ENCODE data around the gene KBTBD8.

KBTBD8 gene

GRCh38 chr3:66971891-66972551 is 26.1 kb upstream of the KBTBD8 start:
- Histone ChIP-seq H3K27me3 (no peaks in the 10 kb centered on the region), H3K36me3 (no peaks in the 10 kb centered on the region), H3K9me3 (no peaks in the 10 kb centered on the region), H3K4me3 (no peak overlapping the region), H4K20me1 (no peaks in the 10 kb centered on the region), H3K4me1 (peaks cover 15% of the 10 kb centered on the region), H3K4me2 (peak overlapping the region; percentile 39), H3K27ac (no peak overlapping the region), H3K9ac (no peak overlapping the region)
- no peak for TF ChIP-seq Cebpa-rat (IDR thresholded peaks at IDR 0.05)

GRCh38 chr3:66980791-66981190 is 17.3 kb upstream of the KBTBD8 start:
- H3K4me2 ChIP-seq, result no peak overlapping the region
- H4K20me1 ChIP-seq, result no peaks in the 10 kb centered on the region
- no peak for TF ChIP-seq Cebpa-rat (IDR thresholded peaks at IDR 0.05)
- no peaks in the 10 kb centered on the region for H3K27me3 ChIP-seq
- H3K4me3 ChIP-seq, result no peak overlapping the region
- no peak overlapping the region for H3K9ac ChIP-seq
- no peaks in the 10 kb centered on the region for H3K9me3 ChIP-seq
- H3K27ac ChIP-seq, result no peak overlapping the region
- H3K36me3 ChIP-seq, result no peaks in the 10 kb centered on the region
- no peaks in the 10 kb centered on the region for H3K4me1 ChIP-seq

- no peak overlapping the region for H3K27ac ChIP-seq
- no peak overlapping the region for H3K4me3 ChIP-seq
- no peak overlapping the region for H3K4me2 ChIP-seq
- no peak overlapping the region for H3K9ac ChIP-seq
- no peaks in the 10 kb centered on the region for H3K27me3 ChIP-seq
- no peaks in the 10 kb centered on the region for H3K36me3 ChIP-seq
- TF ChIP-seq Cebpa-rat (IDR thresholded peaks at IDR 0.05), result no peak
- H4K20me1 ChIP-seq, result no peaks in the 10 kb centered on the region
- H3K4me1 ChIP-seq, result no peaks in the 10 kb centered on the region
- H3K9me3 ChIP-seq, result no peaks in the 10 kb centered on the region
Measured at GRCh38 chr3:66983101-66983500, 15.0 kb upstream of the KBTBD8 start.

GRCh38 chr3:66985336-66985920 is 12.7 kb upstream of the KBTBD8 start:
- no peak overlapping the region for H3K9ac ChIP-seq
- H3K4me1 ChIP-seq, result no peaks in the 10 kb centered on the region
- TF ChIP-seq Cebpa-rat (IDR thresholded peaks at IDR 0.05), result no peak
- no peak overlapping the region for H3K27ac ChIP-seq
- H4K20me1 ChIP-seq, result no peaks in the 10 kb centered on the region
- no peaks in the 10 kb centered on the region for H3K9me3 ChIP-seq
- no peaks in the 10 kb centered on the region for H3K36me3 ChIP-seq
- no peak overlapping the region for H3K4me3 ChIP-seq
- no peak overlapping the region for H3K4me2 ChIP-seq
- H3K27me3 ChIP-seq, result no peaks in the 10 kb centered on the region

- Histone ChIP-seq H3K9me3 (no peaks in the 10 kb centered on the region), H3K4me1 (no peaks in the 10 kb centered on the region), H4K20me1 (no peaks in the 10 kb centered on the region), H3K4me3 (no peak overlapping the region), H3K27ac (no peak overlapping the region), H3K27me3 (no peaks in the 10 kb centered on the region), H3K36me3 (no peaks in the 10 kb centered on the region), H3K9ac (no peak overlapping the region), H3K4me2 (no peak overlapping the region)
- no peak for TF ChIP-seq Cebpa-rat (IDR thresholded peaks at IDR 0.05)
Measured at GRCh38 chr3:66986406-66986805, 11.7 kb upstream of the KBTBD8 start.

GRCh38 chr3:66989241-66989640 is 8.9 kb upstream of the KBTBD8 start:
- H3K4me2 ChIP-seq, result no peak overlapping the region
- no peak for TF ChIP-seq Cebpa-rat (IDR thresholded peaks at IDR 0.05)
- no peaks in the 10 kb centered on the region for H3K4me1 ChIP-seq
- H3K9me3 ChIP-seq, result no peaks in the 10 kb centered on the region
- H3K27ac ChIP-seq, result no peak overlapping the region
- H3K27me3 ChIP-seq, result no peaks in the 10 kb centered on the region
- no peak overlapping the region for H3K4me3 ChIP-seq
- H3K9ac ChIP-seq, result no peak overlapping the region
- no peaks in the 10 kb centered on the region for H3K36me3 ChIP-seq
- H4K20me1 ChIP-seq, result no peaks in the 10 kb centered on the region

- Histone ChIP-seq H3K4me2 (no peak overlapping the region), H3K9me3 (no peaks in the 10 kb centered on the region), H3K27ac (no peak overlapping the region), H3K27me3 (no peaks in the 10 kb centered on the region), H4K20me1 (no peaks in the 10 kb centered on the region), H3K36me3 (no peaks in the 10 kb centered on the region), H3K4me1 (no peaks in the 10 kb centered on the region), H3K4me3 (no peak overlapping the region), H3K9ac (no peak overlapping the region)
- TF ChIP-seq Cebpa-rat (IDR thresholded peaks at IDR 0.05), result no peak
Measured at GRCh38 chr3:66989860-66990696, 8.0 kb upstream of the KBTBD8 start.

GRCh38 chr3:66991459-66991858 is 6.6 kb upstream of the KBTBD8 start:
- Histone ChIP-seq H3K27ac (no peak overlapping the region), H3K4me1 (no peaks in the 10 kb centered on the region), H3K36me3 (no peaks in the 10 kb centered on the region), H3K9me3 (no peaks in the 10 kb centered on the region), H3K9ac (no peak overlapping the region), H3K4me3 (no peak overlapping the region), H3K4me2 (no peak overlapping the region), H3K27me3 (no peaks in the 10 kb centered on the region), H4K20me1 (no peaks in the 10 kb centered on the region)
- TF ChIP-seq Cebpa-rat (IDR thresholded peaks at IDR 0.05), result no peak

GRCh38 chr3:66993082-66993481 is 5.0 kb upstream of the KBTBD8 start:
- Histone ChIP-seq H3K4me1 (peaks cover 7% of the 10 kb centered on the region), H3K36me3 (no peaks in the 10 kb centered on the region), H3K9me3 (no peaks in the 10 kb centered on the region), H3K9ac (no peak overlapping the region), H3K27me3 (no peaks in the 10 kb centered on the region), H3K4me2 (no peak overlapping the region), H4K20me1 (no peaks in the 10 kb centered on the region), H3K27ac (no peak overlapping the region), H3K4me3 (no peak overlapping the region)
- no peak for TF ChIP-seq Cebpa-rat (IDR thresholded peaks at IDR 0.05)

- no peak overlapping the region for H3K4me2 ChIP-seq
- no peaks in the 10 kb centered on the region for H4K20me1 ChIP-seq
- H3K9ac ChIP-seq, result no peak overlapping the region
- H3K4me1 ChIP-seq, result peaks cover 14% of the 10 kb centered on the region
- no peaks in the 10 kb centered on the region for H3K36me3 ChIP-seq
- no peaks in the 10 kb centered on the region for H3K27me3 ChIP-seq
- no peak overlapping the region for H3K27ac ChIP-seq
- H3K4me3 ChIP-seq, result no peak overlapping the region
- no peaks in the 10 kb centered on the region for H3K9me3 ChIP-seq
- no peak for TF ChIP-seq Cebpa-rat (IDR thresholded peaks at IDR 0.05)
Measured at GRCh38 chr3:66994588-66994987, 3.5 kb upstream of the KBTBD8 start.

Data from BLaER1 (cell line).